MM.1S (cell line): ENCODE results near the gene UFSP2.

Source experiments
- DNase-seq: peaks from one replicate; pipeline ENCODE4 v3.0.0-alpha.2; 2015
- H2AFZ ChIP-seq: fragments of 300-600 bp; sonication (generic); 2 replicates; pipeline ENCODE4 v1.6.0; 2016; ENCODE audit warnings: antibody characterized with exemption, low read length
- H3F3A ChIP-seq: fragments of 300-600 bp; sonication (generic); 2 replicates; pipeline ENCODE4 v1.6.1; 2016; ENCODE audit warnings: mild to moderate bottlenecking, antibody characterized with exemption, low read length, moderate library complexity, mixed read lengths; ENCODE audit not compliant: insufficient read depth
- H3K27ac ChIP-seq: fragments of 300-600 bp; sonication (generic); 2 replicates; pipeline ENCODE4 v1.5.1; 2016; ENCODE audit warnings: mild to moderate bottlenecking, low read length
- H3K27me3 ChIP-seq: fragments of 300-600 bp; sonication (generic); replicated peaks from 2 replicates; pipeline ENCODE4 v1.6.0; 2016; ENCODE audit warnings: low read length; ENCODE audit not compliant: insufficient read depth
- H3K36me3 ChIP-seq: fragments of 300-600 bp; sonication (generic); replicated peaks from 2 replicates; pipeline ENCODE4 v1.6.1; 2016; ENCODE audit warnings: mild to moderate bottlenecking, low read length, mixed read lengths; ENCODE audit not compliant: insufficient read depth
- H3K4me1 ChIP-seq: fragments of 300-600 bp; sonication (generic); 2 replicates; pipeline ENCODE4 v1.6.1; 2016; ENCODE audit warnings: low read length, mixed read lengths
- H3K4me2 ChIP-seq: fragments of 300-600 bp; sonication (generic); 2 replicates; pipeline ENCODE4 v1.6.0; 2016; ENCODE audit warnings: low read depth, low read length
- H3K4me3 ChIP-seq: fragments of 300-600 bp; sonication (generic); 2 replicates; pipeline ENCODE4 v1.5.1; 2016; ENCODE audit warnings: low read length, mixed read lengths
- H3K79me2 ChIP-seq: fragments of 300-600 bp; sonication (generic); 2 replicates; pipeline ENCODE4 v1.6.1; 2016; ENCODE audit warnings: mixed run types, low read length, mixed read lengths
- H3K9ac ChIP-seq: fragments of 300-600 bp; sonication (generic); 2 replicates; pipeline ENCODE4 v1.6.1; 2016; ENCODE audit warnings: low read length, mixed read lengths
- H3K9me2 ChIP-seq: fragments of 300-600 bp; sonication (generic); replicated peaks from 2 replicates; pipeline ENCODE4 v1.6.1; 2016; ENCODE audit warnings: mild to moderate bottlenecking, low read length, mixed read lengths; ENCODE audit not compliant: insufficient read depth
- H3K9me3 ChIP-seq: fragments of 300-600 bp; sonication (generic); replicated peaks from 2 replicates; pipeline ENCODE4 v1.6.1; 2016; ENCODE audit warnings: mild to moderate bottlenecking, low read length, mixed read lengths; ENCODE audit not compliant: insufficient read depth
- H4K20me1 ChIP-seq: fragments of 300-600 bp; sonication (generic); 2 replicates; pipeline ENCODE4 v1.6.1; 2016; ENCODE audit warnings: mild to moderate bottlenecking, low read length, moderate library complexity, mixed read lengths; ENCODE audit not compliant: insufficient read depth
- EZH2 ChIP-seq: fragments of 300-600 bp; sonication (generic); optimal IDR thresholded peaks from 2 replicates; pipeline ENCODE3; 2017; ENCODE audit warnings: low read depth, mild to moderate bottlenecking, antibody characterized with exemption, low read length, mixed read lengths
- EZH2phosphoT487 ChIP-seq: fragments of 300-600 bp; sonication (generic); IDR thresholded peaks from 2 replicates; pipeline ENCODE4 v1.6.1; 2018; ENCODE audit warnings: antibody characterized with exemption, low read length
- TF ChIP-seq, protein P1 (sequence below): fragments of 300-600 bp; sonication (generic); IDR thresholded peaks from 2 replicates; pipeline ENCODE4 v1.5.1; 2016; ENCODE audit warnings: antibody characterized with exemption, low read length, mixed read lengths

Gene UFSP2

DNA sequence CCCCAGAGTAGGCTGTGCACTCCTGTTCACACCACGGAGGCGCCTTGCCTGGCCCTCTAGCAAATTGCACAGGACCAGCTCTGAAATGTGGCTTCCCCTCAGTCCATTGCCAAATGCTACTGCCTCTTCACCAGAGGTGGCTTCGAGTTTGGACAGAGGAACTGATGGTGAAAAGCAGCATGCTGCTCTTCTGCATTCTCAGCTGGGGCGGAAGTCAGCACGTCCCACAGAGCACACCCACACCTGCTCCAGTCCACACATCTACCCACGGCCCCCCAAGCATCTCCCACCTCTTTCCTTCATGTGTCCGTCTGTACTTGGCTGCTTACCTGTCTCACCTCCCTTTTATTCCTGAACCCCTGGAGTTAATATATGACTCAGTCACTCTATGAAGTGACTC, 73.6 kb downstream of the UFSP2 start:
- no peaks in the 10 kb centered on the region for H3K9me2 ChIP-seq
- peaks cover 20% of the 10 kb centered on the region for H3K36me3 ChIP-seq
- no peak overlapping the region for H2AFZ ChIP-seq
- H3K9ac ChIP-seq, result peak overlapping the region; percentile 77
- no peaks in the 10 kb centered on the region for H4K20me1 ChIP-seq
- TF ChIP-seq EZH2 (no peak), EZH2phosphoT487 (no peak)
- TF ChIP-seq, protein P1, sequence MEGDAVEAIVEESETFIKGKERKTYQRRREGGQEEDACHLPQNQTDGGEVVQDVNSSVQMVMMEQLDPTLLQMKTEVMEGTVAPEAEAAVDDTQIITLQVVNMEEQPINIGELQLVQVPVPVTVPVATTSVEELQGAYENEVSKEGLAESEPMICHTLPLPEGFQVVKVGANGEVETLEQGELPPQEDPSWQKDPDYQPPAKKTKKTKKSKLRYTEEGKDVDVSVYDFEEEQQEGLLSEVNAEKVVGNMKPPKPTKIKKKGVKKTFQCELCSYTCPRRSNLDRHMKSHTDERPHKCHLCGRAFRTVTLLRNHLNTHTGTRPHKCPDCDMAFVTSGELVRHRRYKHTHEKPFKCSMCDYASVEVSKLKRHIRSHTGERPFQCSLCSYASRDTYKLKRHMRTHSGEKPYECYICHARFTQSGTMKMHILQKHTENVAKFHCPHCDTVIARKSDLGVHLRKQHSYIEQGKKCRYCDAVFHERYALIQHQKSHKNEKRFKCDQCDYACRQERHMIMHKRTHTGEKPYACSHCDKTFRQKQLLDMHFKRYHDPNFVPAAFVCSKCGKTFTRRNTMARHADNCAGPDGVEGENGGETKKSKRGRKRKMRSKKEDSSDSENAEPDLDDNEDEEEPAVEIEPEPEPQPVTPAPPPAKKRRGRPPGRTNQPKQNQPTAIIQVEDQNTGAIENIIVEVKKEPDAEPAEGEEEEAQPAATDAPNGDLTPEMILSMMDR, result no peak
- peak overlapping the region; percentile 25; the same call in 1 of the 2 replicates for H3K4me3 ChIP-seq
- peak overlapping the region; percentile 69 for H3K4me2 ChIP-seq
- peak overlapping the region; percentile 93 for H3K27ac ChIP-seq
- no peaks in the 10 kb centered on the region for H3K9me3 ChIP-seq
- H3K79me2 ChIP-seq, result 0 out of 2 replicates have a peak, but pooled peaks cover 4% of the 10 kb centered on the region
- H3K4me1 ChIP-seq, result peaks cover 28% of the 10 kb centered on the region
- peaks cover 21% of the 10 kb centered on the region for H3F3A ChIP-seq
- peak; percentile 56 for DNase-seq
- no peaks in the 10 kb centered on the region for H3K27me3 ChIP-seq

DNA sequence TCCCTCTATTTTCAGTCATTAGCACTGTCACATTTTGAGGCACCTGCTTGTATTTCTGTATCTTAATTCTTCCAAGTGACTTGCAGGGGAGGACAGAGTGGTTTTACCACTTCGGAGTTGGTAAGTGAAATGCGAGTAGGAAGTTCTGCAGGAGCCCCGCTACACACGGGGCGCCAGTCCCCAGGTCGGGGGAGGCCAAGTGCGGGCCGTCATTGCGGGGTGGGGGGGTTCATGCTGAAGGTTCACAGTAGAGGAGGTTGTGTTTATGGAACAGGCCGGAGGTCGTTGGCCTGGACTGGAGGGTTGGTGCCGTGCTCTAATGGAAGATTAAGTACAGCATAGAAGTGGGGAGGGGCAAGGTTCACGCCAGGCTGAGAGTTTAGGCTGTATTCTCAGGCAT, 74.1 kb downstream of the UFSP2 start:
- Histone ChIP-seq H3K4me2 (peak overlapping the region; percentile 69; the same call in 1 of the 2 replicates), H3K9me2 (no peaks in the 10 kb centered on the region), H3K9me3 (no peaks in the 10 kb centered on the region), H3K4me3 (no peak overlapping the region), H3K27ac (peak overlapping the region; percentile 93), H3K9ac (peak overlapping the region; percentile 77; the same call in 1 of the 2 replicates), H3K4me1 (peaks cover 28% of the 10 kb centered on the region), H2AFZ (no peak overlapping the region), H3F3A (peaks cover 21% of the 10 kb centered on the region), H3K79me2 (0 out of 2 replicates have a peak, but pooled peaks cover 4% of the 10 kb centered on the region), H3K36me3 (peaks cover 25% of the 10 kb centered on the region), H3K27me3 (no peaks in the 10 kb centered on the region), H4K20me1 (no peaks in the 10 kb centered on the region)
- TF ChIP-seq, protein P1, result no peak
- no peak for TF ChIP-seq EZH2phosphoT487
- no peak for TF ChIP-seq EZH2
- no peak for DNase-seq
